ENCODE measurements around the gene CHD8. TPM values are rescaled to one million over a fixed set of nuclear protein-coding genes. Genes with fewer than 3 reads are reported as not detected.

The CHD8 gene
- total RNA-seq, 1 donor from 2014 or later, result 126 TPM

DNA sequence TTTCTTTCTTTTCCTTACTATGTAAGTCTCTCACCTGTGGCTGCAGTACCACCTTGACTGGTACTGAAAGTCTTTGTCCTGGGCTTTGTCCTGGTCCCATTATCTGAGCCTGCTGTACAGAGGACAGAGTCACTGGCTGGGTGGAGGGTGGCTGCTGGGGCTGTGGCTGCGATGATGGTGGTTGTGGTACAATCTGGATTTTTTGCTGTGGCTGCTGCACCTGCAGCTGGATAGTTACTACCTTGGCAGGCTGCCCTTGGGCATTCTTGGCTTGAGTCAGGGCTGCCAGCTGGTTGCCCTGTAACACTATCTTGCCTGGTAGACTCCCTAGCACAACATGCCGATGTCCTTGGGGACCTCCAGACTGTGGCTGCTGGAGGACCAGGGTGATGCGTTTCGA lies 27.0 kb downstream of the CHD8 start:
- no peak for DNase-seq (ENCODE audit: low spot score in 2 of 2, unreplicated experiment in 2 of 2)
- Mint-ChIP-seq H3K4me3 (no peak overlapping the region), H3K27ac (no peak overlapping the region), H3K9me3 (no peaks in the 10 kb centered on the region), H3K36me3 (peaks cover 60% of the 10 kb centered on the region), H3K4me1 (no peaks in the 10 kb centered on the region), H3K27me3 (ENCODE audit: low read depth) (no peaks in the 10 kb centered on the region)
- TF ChIP-seq, protein P1, sequence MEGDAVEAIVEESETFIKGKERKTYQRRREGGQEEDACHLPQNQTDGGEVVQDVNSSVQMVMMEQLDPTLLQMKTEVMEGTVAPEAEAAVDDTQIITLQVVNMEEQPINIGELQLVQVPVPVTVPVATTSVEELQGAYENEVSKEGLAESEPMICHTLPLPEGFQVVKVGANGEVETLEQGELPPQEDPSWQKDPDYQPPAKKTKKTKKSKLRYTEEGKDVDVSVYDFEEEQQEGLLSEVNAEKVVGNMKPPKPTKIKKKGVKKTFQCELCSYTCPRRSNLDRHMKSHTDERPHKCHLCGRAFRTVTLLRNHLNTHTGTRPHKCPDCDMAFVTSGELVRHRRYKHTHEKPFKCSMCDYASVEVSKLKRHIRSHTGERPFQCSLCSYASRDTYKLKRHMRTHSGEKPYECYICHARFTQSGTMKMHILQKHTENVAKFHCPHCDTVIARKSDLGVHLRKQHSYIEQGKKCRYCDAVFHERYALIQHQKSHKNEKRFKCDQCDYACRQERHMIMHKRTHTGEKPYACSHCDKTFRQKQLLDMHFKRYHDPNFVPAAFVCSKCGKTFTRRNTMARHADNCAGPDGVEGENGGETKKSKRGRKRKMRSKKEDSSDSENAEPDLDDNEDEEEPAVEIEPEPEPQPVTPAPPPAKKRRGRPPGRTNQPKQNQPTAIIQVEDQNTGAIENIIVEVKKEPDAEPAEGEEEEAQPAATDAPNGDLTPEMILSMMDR (IDR thresholded peaks at IDR 0.05; ENCODE audit: unreplicated experiment), result no peak

DNA sequence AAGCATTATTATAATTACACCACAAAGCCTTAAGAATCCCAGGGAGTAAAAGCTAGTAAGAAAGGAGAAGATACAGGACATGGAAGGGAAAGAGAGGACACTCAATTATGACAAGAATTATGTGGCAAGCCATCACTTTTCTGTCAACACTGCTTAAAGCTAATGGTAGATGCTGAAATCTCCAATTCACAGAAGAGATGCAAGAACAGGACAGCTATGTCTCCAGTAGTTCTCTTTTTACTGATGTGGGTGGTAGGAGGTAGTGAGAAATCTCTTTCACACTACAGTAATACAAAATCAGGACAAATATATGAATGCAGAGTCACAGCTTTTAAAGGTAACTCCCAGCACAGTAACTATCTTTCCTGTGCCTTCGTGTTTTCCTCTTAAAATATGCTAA lies 29.2 kb downstream of the CHD8 start:
- no peak overlapping the region for H3K4me3 Mint-ChIP-seq
- no peaks in the 10 kb centered on the region for H3K4me1 Mint-ChIP-seq
- no peak overlapping the region for H3K27ac Mint-ChIP-seq
- no peaks in the 10 kb centered on the region for H3K9me3 Mint-ChIP-seq
- no peak for DNase-seq (ENCODE audit: low spot score in 2 of 2, unreplicated experiment in 2 of 2)
- H3K27me3 Mint-ChIP-seq (ENCODE audit: low read depth), result no peaks in the 10 kb centered on the region
- peaks cover 62% of the 10 kb centered on the region for H3K36me3 Mint-ChIP-seq
- TF ChIP-seq, protein P1 (IDR thresholded peaks at IDR 0.05; ENCODE audit: unreplicated experiment), result no peak

DNA sequence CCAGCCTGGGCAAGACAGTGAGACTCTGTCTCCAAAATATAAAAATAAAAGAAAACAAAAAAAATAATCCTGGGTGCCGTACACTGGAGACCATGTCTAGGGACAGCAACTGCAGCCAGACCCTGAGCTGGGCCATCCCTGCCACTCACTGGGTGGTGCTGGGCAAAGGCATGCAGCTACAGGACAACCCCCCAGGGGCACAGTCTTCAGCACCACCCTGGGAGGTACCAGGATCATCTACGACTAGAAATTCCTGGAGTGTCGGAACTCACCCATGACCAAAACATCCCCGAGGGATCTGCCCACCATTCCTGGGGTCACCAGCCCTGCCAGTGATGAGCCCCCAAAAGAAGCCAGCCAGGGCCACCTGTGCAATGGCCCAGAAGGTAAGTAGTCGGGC lies 36.4 kb downstream of the CHD8 start:
- H3K4me3 Mint-ChIP-seq, result no peak overlapping the region
- no peak for DNase-seq (ENCODE audit: low spot score in 2 of 2, unreplicated experiment in 2 of 2)
- H3K27ac Mint-ChIP-seq, result no peak overlapping the region
- TF ChIP-seq, protein P1 (IDR thresholded peaks at IDR 0.05; ENCODE audit: unreplicated experiment), result no peak
- peaks cover 45% of the 10 kb centered on the region for H3K36me3 Mint-ChIP-seq
- H3K9me3 Mint-ChIP-seq, result no peaks in the 10 kb centered on the region
- no peaks in the 10 kb centered on the region for H3K4me1 Mint-ChIP-seq
- H3K27me3 Mint-ChIP-seq (ENCODE audit: low read depth), result no peaks in the 10 kb centered on the region

DNA sequence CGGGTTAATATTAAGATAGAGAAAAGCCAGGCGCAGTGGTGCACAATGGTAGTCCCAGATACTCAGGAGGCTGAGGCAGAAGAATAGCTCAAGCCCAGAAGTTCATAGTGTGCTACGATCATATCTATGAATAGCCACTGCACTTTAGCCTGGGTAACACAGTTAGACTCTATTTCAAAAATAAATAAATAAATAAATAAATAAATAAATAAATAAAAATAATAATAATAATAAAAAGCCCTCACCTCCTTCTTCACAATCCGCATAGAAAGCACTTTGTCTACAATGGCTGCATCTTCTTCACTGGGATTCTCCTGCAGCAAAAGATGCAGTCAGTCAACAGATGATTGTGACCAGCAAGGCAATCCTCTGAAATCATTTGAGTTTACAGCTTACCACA lies 40.6 kb downstream of the CHD8 start:
- H3K36me3 Mint-ChIP-seq, result peaks cover 55% of the 10 kb centered on the region
- TF ChIP-seq, protein P1 (IDR thresholded peaks at IDR 0.05; ENCODE audit: unreplicated experiment), result no peak

DNA sequence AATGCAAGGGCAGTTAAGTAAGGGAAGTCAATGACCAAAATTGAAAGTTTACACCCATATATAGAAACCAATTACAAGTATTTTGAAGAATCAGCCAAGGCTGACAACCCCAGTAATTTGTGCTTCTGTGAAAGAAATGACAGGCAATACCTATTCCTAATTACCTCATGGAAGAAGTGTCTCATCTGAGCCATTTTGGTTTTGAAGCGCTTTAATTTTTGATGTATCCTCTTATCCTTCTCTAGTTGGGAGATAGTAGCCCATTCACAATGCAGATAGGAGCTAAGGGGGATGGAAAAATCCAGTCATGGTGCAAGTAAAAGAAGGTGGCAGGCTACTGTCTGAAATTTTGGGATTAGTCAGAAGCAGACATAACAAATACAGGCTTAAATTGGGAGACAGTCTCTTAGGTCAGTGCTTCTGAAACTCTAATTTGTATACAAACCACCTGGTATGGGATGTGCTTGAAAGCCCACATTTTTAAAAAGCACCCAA lies 41.7 kb downstream of the CHD8 start:
- H3K4me3 Mint-ChIP-seq, result no peak overlapping the region
- H3K4me1 Mint-ChIP-seq, result no peaks in the 10 kb centered on the region
- no peak overlapping the region for H3K27ac Mint-ChIP-seq
- H3K9me3 Mint-ChIP-seq, result no peaks in the 10 kb centered on the region
- TF ChIP-seq, protein P1 (IDR thresholded peaks at IDR 0.05; ENCODE audit: unreplicated experiment), result no peak
- peaks cover 61% of the 10 kb centered on the region for H3K36me3 Mint-ChIP-seq
- H3K27me3 Mint-ChIP-seq (ENCODE audit: low read depth), result no peaks in the 10 kb centered on the region
- no peak for DNase-seq (ENCODE audit: low spot score in 2 of 2, unreplicated experiment in 2 of 2)

More for the DNA sequence above, 40.6 kb downstream of the CHD8 start:
- H3K27me3 Mint-ChIP-seq (ENCODE audit: low read depth), result no peaks in the 10 kb centered on the region
- no peaks in the 10 kb centered on the region for H3K4me1 Mint-ChIP-seq
- no peak overlapping the region for H3K27ac Mint-ChIP-seq
- no peak for DNase-seq (ENCODE audit: low spot score in 2 of 2, unreplicated experiment in 2 of 2)
- H3K4me3 Mint-ChIP-seq, result no peak overlapping the region
- H3K9me3 Mint-ChIP-seq, result no peaks in the 10 kb centered on the region

DNA sequence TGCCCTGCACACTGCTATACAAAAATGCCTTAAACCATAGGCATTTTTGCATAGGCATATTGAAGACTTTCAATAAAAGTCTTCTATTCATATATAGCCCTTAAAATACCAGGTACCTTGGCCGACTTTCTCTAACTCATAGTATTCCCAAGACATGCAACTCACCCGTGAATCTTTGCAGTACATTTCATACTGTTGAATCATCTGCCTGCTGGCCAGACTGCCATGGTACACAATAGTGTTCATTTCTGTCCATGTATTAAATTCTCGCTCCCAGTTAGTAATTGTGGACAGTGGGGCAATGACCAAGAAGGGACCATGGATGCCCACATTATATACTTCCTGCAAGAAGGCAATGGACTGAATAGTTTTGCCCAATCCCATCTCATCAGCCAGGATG lies 47.8 kb downstream of the CHD8 start:
- Mint-ChIP-seq H3K36me3 (peaks cover 70% of the 10 kb centered on the region), H3K27ac (no peak overlapping the region), H3K27me3 (ENCODE audit: low read depth) (no peaks in the 10 kb centered on the region), H3K4me3 (no peak overlapping the region), H3K4me1 (no peaks in the 10 kb centered on the region), H3K9me3 (no peaks in the 10 kb centered on the region)
- DNase-seq (ENCODE audit: low spot score in 2 of 2, unreplicated experiment in 2 of 2), result no peak
- TF ChIP-seq, protein P1 (IDR thresholded peaks at IDR 0.05; ENCODE audit: unreplicated experiment), result no peak

All from mesothelial cell of epicardium (in vitro differentiated cells).